Smooth muscle cell of the brain vasculature (primary cell): ENCODE data around the gene LARGE1.

Source experiments
- DNase-seq: peaks from one replicate; pipeline ENCODE4 v3.0.0-alpha.2; 2012; ENCODE audit warnings: low read depth, low spot score

Gene LARGE1

DNA sequence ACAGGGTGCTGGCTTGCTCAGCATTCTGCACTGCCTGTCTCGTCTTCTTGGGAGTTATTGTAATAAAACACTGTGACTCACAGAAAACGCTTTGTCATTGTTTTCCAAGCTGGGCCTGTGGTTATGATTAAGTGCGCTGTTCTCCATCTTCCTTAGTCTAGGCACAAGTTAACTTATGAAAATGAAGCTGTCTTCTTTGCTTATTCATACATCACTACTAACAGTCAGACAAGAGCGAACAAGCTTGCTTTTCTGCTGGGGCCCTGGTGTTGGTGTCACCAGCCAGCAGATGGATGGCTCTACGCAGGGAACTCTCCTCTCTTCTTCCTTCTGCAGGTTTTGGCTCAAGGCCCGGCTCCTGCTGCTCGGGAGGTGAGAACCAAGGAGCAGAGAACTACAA, 482.0 kb downstream of the LARGE1 start:
- peak; percentile 12 for DNase-seq

DNA sequence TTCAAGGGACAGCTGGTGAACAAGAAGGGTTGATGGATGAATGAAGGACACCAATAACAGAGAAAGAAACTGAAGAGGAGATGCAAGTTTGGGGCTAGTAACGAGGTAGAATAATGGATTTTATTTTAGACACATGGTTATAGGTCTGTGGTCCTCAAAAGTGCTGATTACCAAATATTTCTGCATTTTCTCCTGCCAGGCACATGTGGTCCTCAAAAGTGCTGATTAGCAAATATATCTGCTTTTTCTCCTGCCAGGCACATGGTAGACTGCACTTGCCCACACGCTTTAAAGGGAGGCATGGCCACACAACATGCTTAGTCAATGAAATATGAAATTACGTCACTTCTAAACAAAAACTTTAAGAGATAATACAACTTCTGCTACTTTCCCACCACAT, 489.0 kb downstream of the LARGE1 start:
- DNase-seq = no peak

DNA sequence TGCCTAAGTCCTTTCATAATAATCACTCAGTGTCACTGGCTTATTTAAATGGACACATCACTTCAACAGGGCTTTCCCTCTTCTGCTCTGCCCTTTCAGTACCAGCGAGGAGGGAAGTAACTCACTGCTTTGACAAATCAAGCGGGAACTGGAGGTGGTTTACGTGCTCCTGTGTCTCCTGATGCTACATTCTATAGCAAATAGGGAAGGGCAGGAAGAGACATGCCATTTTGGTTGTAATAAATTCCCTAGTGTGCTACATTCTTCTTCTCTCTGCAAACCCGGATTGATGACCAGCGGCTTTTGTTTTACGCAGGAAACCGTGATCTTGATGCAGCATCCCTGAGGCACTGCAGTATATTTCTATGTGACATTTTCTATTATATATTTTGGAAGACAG, 491.0 kb downstream of the LARGE1 start:
- no peak for DNase-seq

DNA sequence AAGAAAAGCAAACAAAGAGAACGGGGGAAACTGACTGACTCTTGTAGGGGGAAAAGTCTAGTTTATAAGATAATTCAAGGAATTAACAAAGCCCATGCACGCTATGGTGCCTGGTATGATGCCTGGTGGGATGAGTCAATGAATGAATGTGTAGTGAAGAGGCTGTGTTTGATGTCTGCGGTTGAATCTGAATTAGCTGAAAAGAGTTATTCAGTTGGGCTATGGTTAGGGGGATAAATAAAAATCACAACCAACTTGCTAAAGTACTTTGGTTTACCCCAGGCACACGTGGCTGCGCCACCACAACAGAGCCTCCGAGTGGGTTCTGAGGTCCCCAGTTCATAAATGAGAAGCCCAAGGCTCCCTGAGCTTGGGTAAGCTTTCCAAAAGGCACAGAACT, 492.8 kb downstream of the LARGE1 start:
- no peak for DNase-seq

DNA sequence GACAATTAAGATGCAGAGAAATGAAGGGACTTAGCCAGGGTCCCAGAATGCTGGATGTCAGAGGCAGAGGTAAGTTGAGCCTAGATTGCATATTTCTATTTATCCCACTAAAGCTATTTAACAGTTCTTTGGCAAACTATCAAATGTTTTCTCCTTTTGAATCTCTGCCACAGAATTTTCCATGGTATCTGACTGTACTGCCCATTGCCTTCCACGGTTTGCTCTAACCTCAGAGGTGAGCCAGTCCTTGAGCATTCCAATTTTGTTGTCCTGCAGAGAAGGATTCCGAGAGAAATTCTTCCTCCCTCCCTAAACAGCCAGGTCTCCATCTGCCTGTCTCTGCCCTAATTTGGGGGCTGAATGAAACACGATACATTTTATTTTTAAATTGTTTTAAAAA, 493.8 kb downstream of the LARGE1 start:
- no peak for DNase-seq

DNA sequence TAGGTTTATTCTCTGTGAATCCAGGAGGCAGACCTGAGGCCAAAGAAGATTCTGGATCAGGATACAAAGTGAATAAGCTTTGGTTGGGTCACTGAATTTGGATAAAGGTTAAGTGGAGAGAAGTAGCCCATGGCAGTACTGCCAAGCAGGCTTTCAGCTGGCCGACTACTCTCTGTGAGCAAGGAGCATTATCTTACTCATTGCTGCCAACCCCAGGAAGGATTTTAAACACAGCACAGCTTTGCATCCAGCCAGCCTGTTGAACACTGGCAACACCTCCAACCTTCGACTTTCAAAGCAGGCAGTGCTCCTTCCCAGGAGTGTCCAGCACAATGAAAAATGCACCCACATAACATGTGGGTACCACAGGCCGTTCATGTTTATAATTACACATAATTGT, 498.4 kb downstream of the LARGE1 start:
- DNase-seq = no peak

DNA sequence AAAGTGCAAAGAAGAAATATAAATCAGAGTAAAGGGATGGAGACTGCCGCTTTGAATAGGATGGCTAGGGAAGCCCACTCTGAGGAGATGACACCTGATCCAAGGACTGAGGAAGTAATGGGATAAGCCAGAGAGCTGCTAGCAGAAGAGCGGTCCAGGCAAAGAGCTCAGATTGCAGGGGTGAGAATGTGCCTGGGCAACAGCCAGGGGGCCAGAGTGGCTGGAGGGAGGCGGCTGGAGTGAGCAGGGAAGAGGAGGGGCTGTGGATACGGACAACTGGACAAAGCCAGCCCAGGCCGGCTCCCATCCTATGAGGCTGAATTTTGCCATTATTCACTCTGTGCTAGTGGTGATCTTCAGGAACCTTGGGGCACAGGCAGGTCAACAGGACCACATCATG, 501.8 kb downstream of the LARGE1 start:
- no peak for DNase-seq

DNA sequence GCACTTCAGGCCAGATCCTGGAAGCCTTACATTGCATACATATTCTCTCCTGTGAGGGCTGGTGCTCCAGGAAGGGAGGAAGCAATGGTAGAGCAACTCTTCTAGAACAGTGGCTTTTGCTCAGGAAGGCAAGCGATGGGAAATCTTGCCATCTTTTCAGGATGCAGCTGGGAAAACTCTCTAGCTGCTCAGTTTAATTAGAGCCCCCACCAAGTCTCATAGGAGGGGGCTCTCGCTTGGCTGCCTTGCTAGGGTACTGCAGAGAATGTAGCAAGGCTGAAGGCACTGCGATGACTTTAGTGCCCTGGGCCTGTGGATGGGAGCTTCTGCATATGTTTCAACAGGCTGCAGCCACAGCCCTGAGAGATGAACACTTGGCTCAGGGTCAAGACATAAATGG, 504.9 kb downstream of the LARGE1 start:
- no peak for DNase-seq

DNA sequence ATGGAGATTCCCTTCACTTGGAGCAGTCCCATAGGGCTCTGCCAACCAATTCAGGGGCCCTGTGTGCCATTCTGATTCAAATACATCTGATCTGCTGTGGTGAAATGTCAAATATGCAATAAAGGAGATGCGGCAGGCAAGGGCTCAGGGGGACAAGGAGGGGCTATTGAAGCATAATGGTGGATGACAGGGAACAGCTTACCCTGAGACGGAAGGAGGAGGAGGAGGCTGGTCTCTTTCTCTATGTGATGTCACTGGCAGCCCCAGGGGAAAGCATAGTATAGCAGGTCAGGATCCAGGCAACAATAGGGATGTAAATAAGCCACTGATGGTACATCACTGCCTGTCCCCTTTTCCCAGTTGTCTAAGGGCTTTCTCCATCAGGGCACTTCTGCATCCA, 511.2 kb downstream of the LARGE1 start:
- no peak for DNase-seq

DNA sequence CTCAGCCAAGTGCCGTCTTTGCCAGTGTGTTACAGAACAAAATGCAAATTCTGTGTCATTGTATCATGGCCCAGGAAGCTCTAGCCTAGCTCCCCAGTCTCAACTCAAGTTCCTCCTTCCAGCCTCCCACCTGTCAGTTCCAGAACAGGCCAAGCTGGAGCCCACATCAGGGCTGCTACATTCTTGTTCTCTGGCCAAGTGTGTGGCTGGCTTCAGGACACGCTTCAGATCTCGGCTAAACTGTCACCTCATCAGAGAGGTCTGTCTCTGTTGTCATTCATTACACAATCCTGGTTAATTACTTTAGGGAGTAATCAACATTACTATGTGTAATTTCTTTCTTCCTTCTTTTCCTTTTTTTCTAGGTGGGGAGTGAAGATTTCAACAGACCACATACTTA, 515.1 kb downstream of the LARGE1 start:
- DNase-seq = no peak

DNA sequence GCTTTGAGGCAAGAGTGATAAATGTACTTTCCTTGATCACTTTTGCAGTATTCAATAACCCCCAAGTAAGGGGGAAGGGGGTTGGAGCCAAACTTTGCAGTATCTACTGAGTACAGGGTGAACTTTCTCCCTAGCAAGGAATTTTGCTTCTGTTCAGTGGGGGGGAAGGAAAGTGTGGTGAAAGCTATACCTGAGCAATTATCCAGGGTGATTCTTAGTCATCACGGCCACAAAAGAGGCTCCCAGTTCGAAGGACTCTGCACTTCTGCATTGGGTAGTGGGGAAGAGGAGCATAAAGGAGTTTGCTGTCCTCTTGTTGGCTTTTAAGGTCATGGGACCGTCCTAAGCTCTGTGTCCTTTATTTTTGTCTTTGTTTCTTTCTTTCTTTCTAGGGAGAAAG, 515.6 kb downstream of the LARGE1 start:
- DNase-seq = no peak

DNA sequence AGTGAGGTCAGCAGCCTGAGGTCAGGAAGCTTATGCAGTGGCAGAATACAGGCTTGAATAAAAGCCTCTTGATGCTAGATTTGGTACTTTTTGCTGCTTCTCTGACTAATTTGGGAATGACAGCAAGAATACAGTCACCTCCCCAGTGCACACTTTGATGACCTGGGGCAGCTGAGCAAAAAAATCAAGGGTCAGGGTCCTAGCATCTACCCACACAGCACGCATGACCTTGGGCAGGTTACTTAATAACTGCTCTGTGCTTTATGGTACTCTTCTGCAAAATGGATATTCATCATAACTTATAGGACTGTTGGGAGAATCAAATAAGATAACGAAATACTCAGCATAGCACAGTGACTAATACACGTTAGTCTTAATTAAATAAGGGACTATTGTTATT, 518.0 kb downstream of the LARGE1 start:
- no peak for DNase-seq

DNA sequence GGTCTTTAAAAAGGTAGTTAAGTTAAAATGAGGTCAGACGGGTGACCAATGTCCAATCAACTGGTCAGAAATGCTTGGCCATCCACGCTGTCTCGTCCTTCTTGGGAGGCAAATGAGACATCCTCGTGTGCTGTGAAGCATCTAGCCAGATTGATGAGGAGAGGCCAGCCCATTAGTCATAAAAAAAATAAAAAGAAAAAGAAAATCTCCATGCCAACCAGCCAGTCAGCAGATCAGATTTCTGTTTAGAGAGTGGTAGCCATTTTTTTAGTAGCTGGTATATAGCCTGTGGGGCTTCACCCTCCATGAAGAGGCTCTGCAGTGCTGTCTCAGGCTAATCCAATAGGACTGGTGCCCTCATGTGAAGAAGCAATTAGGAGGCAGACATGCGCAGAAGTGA, 519.0 kb downstream of the LARGE1 start:
- no peak for DNase-seq

DNA sequence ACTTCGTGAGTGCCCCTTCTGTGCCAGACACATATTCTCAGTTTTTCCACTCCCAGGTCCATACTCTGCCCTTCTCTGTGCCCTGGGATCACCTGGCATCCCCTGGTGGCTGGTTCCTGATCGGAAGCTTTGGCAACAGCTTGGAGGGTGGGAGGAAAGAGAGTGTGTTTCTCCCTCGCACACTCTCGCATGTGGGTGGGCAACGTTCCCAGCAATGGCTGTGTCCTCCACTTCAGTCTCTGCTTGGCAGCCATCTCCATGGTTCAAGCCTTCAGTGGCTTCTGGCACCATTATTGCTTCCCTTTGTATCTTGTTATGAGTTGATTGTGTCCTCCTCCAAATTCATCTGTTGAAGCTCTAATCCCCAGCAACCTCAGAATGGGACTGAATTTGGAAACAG, 519.4 kb downstream of the LARGE1 start:
- no peak for DNase-seq

DNA sequence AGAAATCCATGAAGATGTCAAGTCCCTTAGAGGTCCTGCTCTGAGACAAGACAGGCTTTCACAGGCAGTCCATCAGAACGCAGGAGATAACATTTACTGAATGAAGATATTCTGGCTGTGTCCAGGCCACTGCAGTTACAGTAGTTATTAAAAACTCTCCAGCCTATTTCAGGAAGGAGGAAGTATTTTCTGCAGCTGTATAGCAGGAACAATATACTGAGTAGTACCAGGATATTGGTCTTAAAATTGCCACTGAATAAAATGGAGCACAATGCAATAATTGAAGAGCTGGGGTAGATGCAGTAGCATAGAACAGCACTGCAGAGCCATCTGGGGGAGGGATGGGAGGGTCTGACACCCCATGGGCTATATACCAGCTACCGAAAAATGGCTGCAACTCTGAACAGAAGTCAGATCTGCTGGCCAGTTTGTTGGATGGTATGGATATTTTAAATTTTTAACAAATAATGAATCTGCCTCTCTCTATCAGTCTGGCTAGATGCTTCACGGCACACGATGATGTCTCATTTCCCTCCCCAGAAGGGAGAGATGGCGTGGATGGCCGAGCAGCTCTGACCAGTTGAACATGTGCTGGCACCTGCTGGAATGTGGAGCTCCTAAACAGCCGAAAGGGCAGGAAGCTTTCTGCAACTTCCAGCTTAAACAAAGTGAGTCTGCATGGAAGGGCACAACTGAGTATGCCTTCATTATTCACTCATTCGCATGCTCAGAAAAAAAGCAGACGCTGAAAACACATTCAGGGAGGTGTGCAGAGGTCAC, 520.0 kb downstream of the LARGE1 start:
- DNase-seq = no peak

DNA sequence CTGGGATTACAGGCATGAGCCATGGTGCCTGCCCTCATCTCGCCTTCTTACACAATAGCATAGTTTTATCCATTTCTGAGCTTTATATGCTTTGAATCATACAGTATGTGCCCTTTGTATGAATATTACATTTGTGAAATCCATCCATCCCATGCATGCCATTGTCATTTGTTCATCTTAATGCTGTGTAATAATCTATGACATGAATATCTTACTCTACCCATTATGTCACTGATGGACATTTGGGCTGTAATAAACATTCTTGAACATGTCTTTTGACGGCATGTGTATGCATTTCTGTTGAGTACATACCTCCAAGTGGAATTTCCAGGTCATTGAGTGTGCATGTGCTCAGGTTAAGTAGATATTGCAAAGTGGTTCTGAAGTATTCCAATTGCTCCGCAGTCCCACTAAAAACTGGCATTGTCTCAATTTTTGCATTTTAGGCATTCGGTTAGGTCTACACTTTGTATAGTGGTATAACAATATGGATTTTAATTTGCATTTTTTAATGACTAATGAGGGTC, 522.8 kb downstream of the LARGE1 start:
- no peak for DNase-seq

DNA sequence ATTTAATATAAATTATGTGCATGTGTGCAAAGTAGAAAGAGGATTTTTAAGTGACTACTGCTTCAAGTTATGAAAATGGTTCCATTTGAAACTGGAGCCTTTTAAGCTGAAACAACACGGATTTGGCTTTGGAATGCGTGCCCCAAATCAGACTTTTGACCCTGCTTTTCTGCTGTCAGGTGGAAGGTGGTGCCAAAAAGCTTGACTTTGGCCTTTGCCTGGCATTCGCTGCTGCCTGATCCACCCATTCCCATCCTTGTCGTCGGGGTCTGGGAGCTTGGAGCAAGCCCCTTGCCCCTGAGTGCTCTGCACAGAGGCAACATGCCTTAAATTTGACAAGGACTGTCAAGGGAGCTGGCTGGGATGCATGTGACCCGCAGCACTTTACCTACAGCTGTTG, 526.8 kb downstream of the LARGE1 start:
- no peak for DNase-seq

DNA sequence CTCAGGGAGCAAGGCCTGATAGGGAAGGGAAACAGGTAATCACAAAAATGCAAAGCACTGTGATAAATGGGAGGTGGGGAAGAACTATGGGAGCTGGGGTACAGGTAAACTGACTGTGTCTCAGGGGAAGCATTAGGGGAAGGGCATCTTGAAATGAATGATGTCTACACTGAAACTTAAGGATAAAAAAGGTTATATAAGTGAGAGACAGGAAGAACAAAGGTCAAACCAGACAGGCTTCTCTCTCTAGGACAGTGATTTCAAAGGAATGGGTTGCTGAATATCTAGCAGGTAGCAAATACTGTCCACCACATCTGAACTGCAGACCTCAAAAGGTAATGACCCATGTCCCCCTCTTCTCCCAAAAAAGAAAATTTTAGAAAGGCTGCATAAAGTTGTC, 529.0 kb downstream of the LARGE1 start:
- DNase-seq = no peak

DNA sequence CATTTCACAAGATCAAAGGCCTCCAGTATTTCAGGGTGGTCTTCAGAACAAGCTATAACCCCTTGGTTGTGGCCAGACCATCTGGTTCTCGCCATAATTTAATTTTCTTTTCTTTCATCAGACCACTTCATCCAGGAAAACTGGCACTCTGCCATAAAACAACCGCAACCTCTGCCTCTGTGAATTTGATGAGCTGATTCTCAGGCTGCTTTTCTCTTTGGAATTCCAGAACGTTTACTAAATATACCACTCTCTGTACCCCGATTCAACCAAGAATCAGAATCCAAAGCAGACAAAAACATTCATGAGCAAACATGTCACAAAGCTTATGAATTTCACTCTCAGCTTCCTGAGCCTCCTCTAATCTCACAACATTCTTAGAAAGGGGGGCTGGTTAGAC, 530.3 kb downstream of the LARGE1 start:
- DNase-seq = no peak

DNA sequence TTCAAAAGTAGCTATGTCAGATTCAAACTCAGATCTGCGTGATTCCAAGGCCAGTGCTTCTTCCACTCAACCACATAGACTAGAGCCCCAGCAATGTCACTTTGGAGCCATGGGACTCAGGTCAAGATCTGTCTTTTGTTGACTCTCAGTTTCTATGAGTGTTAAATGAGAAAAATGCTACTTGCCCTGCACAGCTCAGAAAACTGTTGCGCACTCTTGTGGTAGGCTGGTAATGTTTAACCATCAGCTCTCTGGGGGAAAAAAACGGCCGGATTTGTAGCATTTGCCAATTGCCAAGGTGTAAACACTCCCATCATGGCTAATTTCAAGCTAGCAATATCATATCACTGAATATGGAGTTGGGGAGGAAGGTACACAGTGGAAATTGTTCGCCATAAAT, 534.0 kb downstream of the LARGE1 start:
- no peak for DNase-seq

DNA sequence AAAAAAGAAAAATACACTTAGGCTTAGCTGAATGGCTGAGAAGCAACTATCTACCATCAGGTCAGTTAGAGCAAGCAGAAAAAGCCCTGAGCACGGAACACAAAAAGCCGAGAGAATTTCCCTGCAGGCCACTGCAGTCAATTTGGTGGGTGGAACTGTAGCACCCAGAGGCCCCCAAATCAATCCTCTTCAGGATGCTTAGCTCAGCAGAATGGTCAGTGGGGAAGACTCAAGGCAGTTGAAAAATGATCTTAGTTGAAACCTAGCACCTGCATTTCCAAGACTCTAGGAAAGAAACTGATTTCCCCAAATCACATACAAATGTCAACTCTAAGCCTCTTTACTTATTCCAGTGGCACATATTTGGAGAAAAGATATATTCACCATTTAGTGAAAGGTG, 534.7 kb downstream of the LARGE1 start:
- DNase-seq = no peak

DNA sequence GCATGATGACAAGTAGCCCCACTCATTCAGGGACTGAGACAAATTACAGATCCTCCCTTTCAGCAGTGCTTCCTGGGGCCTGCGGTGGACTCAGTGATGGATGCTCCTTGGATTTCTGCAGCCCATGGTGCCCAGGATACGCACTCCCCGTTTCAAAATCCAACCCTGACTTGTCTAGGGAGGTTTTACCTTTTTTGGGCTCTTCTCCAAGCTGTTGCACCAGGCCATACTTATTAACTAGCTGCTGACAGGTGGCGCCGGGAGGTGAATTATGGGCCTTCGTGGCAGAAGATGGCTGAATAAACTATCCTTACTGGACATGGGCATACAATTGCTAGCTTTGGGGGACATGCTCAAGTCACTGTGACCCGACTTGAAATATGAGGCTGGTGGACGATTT, 537.8 kb downstream of the LARGE1 start:
- DNase-seq = no peak

DNA sequence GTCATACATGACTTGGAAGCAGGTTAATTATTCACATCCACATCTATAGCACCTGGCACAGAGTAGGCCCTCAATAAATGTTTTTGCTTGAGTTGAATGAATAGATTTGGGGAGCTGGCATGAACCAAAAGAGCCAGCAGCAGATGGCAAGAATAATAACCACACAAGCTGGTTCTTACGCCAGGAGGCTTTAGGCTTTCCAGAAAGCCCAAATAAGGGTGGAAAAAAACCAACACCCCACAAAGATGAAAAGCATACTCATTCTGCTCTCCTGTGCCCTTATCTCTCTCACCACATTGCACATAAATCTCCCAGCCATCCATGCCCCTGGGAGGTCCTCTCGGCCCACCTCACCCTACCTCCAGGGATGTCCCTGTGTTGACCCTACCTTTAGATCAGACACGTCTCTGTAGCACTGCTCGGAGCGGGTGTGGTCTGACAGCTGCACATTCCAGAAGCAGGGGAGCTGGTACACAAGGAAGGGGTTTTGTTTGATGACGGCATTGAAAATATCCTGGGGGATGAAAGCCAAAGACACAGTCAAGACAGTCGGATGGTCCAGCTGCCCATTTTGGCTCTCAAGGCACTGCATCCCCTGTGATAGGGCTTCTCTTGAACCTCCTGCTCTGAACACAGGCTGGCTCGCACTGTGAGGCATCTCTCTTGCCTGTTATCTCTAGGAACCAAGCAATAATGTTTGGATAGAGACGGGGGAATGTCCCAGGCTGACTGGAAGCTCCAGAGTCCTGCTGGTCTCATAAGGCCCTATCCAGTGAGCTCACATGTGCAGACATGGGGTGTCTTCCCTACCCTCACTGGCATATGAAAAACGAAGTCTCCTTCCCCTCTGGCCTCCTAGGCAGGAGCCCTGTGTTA, 538.5 kb downstream of the LARGE1 start:
- no peak for DNase-seq
